Omental fat pad (tissue), 4 donors: ENCODE data around the gene CPSF4. TPM values are rescaled to one million over a fixed set of nuclear protein-coding genes. Genes with fewer than 3 reads are reported as not detected.

ENCODE experiments used
- ATAC-seq: fragments of 150-250 bp; one replicate; pipeline ENCODE4 v1.9.1; 2016; ENCODE audit warnings: mild to moderate bottlenecking, moderate library complexity; ENCODE audit not compliant: low FRiP score
- DNase-seq: peaks from one replicate; pipeline ENCODE4 v3.0.0-alpha.2; 2019; ENCODE audit warnings: low spot score
- total RNA-seq, 4 donors: library from RNA; depleted of rRNA; stranded (reverse); fragments of >200 nt; gene quantifications; one replicate each; pipeline ENCODE4 v1.1.0, GENCODE V29; 2016
- TF ChIP-seq, protein P1 (sequence below), 3 donors: fragments of 450-650 bp; IDR thresholded peaks; one replicate each; pipeline ENCODE4 v1.5.1; 2016 to 2017; ENCODE audit warnings: antibody characterized with exemption in 3 of 3, mild to moderate bottlenecking in 3 of 3, moderate library complexity in 2 of 3

CPSF4 gene
- total RNA-seq, 4 donors from 2014 or later = 24.3 to 49.0 (median 30.1) TPM

DNA sequence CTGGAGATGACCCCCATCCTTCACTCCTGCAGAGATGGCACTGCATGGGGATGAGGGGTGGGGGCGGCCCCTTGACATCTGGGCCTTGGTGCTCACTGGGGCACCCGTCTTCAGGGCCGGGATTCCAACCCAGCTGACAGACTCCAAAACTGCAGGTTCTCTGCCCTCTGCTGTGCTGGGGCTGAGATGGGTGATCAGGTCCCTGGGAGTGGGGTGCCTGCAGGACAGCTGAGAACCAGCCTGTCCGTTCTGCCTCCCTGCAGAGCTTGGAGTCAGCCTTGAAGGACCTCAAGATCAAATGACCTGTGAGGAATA is 44.6 kb upstream of the CPSF4 start:
- ATAC-seq (no peak), DNase-seq (no peak)
- TF ChIP-seq, protein P1, sequence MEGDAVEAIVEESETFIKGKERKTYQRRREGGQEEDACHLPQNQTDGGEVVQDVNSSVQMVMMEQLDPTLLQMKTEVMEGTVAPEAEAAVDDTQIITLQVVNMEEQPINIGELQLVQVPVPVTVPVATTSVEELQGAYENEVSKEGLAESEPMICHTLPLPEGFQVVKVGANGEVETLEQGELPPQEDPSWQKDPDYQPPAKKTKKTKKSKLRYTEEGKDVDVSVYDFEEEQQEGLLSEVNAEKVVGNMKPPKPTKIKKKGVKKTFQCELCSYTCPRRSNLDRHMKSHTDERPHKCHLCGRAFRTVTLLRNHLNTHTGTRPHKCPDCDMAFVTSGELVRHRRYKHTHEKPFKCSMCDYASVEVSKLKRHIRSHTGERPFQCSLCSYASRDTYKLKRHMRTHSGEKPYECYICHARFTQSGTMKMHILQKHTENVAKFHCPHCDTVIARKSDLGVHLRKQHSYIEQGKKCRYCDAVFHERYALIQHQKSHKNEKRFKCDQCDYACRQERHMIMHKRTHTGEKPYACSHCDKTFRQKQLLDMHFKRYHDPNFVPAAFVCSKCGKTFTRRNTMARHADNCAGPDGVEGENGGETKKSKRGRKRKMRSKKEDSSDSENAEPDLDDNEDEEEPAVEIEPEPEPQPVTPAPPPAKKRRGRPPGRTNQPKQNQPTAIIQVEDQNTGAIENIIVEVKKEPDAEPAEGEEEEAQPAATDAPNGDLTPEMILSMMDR (IDR thresholded peaks at IDR 0.05) = no peak

DNA sequence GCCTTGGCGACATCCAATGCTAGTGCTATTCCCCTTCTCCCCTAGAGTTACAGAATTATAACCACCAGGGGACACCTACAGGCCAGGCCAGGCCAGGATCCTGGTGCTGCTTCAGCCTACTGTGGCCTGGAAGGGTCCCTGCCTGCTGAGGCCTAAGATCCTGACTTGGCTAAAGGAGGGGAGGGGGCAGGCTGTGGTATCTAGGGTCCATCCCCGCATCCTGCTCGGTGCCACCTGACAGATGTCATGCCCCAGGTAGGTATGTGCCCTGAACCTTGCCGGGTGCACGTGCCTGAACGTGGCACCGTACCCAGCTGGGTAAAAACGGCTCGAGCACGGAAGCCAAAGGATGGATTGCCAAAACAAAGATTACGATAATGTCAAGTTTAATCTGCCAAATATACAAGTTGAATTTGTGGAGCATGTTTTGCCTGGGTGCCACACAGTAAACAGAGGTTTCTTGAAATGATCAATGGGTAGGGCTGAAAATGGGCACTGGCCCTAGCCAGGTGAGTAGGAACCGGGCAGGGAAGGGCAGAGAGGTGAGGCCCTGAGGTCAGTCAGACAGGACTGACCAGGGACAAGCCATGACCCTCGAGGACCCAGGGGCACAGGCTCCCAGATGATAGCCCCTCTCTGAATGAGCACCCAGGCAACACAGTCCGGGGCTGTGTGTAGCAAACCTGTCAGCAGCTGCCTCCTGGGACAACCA is 43.0 kb upstream of the CPSF4 start:
- TF ChIP-seq, protein P1 (IDR thresholded peaks at IDR 0.05) = no peak
- DNase-seq (no peak), ATAC-seq (no peak)

DNA sequence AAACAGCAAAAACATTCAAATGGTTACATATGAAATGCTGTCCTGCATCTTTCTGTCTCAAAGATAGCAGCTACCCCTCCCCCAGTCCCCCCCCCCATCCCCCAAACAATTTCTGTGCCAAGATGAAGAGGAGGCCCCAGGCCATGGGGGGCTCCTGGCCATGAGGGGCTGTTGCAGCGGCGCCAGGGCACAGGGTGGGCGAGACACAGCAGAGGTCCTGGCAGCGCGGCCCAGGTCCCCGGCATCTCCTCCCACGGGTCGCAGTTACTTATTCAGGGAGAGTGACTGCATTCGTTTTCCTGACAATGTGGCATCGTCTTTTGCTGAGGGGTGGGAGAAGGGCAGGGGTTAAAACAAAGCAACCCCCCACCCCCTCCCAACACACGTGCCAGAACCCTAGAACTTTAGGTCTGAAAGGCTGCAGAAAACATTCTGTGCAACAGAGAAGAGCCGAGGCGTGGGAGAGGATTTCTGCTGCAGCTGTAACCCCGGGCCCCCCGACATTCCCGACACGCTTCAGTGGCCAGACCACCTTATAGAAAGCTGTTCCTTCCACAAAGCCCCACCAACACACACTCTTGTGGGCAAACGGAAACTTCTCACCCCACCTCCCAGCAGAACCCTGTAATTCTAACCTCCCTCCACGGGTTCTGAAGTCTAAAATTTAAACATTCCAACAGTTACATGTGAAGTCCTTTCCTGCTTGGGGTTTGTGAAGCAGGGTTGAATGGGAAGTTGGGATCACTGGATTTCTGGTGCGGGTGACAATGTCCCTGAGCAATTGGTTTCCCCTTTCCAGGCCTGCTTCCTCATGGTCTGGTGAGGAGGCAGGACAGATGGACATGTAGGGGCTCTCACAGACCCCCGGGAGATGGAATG is 42.1 kb upstream of the CPSF4 start:
- no peak for ATAC-seq

DNA sequence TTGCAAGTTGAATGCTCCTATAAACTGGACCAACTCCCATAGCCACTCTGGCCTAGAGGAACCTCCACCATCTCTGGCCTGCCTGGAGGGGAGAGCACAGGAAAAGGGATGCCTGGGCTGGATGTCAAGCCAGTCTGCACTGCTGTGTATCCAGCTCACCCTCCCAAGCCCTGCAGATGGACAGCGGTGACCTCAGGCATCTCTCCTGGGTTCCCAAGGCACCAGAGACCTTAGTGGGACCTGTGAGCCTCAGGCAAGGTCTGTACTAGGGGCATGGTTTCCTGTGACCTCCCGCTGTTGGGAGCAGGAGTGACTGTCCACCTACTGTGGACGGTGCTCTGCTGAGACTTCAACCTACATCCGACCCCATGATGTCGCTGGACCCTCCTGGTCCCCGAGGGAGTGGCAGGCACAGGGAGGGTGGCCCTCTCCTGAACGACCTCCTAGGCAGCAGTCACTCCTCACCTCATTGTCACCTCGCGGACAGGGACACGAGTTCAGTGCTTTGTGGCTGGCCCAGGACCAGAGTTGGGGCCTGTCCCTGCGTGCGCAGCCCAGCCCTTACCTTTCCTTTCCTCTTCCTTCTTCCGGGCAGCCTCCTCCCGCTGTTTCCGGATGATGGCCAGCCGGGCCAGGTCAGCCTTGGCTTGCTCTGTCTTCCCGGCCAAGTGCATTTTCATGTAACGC is 41.3 kb upstream of the CPSF4 start:
- ATAC-seq (no peak), DNase-seq (no peak)
- TF ChIP-seq, protein P1 (IDR thresholded peaks at IDR 0.05) = no peak

More for the DNA sequence above, 42.1 kb upstream of the CPSF4 start:
- no peak for DNase-seq
- TF ChIP-seq, protein P1 (IDR thresholded peaks at IDR 0.05) = no peak

DNA sequence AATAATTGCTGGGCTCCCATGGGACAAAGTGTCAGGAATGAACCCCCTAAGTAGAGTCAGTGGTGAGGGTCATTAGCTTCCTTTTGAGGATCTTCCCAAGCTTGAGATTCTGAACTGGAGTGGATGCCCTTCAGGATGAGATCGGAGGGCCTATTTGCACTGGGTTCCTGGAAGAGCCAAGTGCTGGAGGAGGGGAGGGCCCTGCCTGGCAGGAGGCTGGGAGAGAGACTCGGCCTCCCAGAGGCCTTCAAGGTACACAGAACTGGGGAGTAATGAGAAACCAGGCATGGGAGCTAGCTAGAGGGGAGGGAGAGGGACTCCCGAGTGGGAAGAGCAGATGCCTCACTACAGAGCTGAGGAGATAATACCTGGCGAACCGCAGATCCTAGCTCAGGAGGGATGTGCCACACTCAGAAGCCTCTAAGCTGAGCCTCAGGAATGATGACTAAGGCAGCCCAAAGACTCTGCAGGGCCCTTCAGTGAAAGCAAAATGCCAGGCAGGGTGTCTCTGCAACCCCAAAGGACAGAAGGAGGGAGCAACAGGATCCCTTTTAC is 39.8 kb upstream of the CPSF4 start:
- no peak for DNase-seq
- TF ChIP-seq, protein P1 (IDR thresholded peaks at IDR 0.05) = no peak
- ATAC-seq = no peak

DNA sequence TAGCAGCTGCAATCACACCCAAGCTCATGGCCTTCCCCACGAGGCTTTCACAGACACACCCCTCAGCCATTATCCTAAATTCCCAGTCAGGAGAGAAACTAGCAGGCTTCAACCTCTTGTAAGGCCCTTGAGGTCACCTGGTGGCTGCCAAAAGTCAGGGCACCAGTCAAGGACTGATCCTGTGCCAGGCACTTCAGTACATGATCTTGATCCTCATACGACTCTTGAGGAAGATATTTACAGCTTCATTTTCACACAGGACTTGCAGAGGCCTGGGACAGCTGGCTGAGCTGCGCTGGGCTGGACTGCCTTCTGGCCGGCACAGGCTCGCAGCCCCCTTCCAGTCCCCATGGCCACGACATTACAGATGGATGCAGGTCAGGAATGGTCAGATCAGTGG is 39.1 kb upstream of the CPSF4 start:
- ATAC-seq (no peak), DNase-seq (no peak)
- TF ChIP-seq, protein P1 (IDR thresholded peaks at IDR 0.05) = no peak
